GM10266 (cell line): ENCODE results near the gene PAQR4.

Source experiments
- DNase-seq: peaks from one replicate; pipeline ENCODE4 v3.0.0; 2012; ENCODE audit errors: extremely low spot score
- CTCF ChIP-seq: IDR thresholded peaks from 2 replicates; pipeline ENCODE4 v1.5.1; 2012; ENCODE audit warnings: mild to moderate bottlenecking, low read depth; ENCODE audit not compliant: control insufficient read depth, insufficient read depth; ENCODE audit errors: missing control alignments

Gene PAQR4

DNA sequence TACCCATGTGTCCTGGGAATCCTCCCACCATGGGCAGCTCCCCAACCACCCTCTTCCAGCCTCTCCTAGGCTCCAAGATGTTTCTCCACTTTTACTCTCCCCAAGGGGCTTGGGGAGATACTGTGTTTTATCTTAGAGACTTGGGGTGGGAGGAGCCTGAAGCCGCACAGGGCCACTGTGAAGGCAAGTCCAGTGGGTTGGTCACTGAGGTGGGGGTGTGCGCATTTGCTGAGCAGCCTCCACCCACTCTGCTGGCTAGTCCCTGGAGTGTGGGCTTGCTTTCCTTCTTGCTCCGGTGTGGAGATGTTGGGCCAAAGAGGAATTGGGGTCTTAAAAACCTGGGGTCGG, 39.5 kb downstream of the PAQR4 start:
- TF ChIP-seq CTCF, result no peak
- DNase-seq, result no peak

DNA sequence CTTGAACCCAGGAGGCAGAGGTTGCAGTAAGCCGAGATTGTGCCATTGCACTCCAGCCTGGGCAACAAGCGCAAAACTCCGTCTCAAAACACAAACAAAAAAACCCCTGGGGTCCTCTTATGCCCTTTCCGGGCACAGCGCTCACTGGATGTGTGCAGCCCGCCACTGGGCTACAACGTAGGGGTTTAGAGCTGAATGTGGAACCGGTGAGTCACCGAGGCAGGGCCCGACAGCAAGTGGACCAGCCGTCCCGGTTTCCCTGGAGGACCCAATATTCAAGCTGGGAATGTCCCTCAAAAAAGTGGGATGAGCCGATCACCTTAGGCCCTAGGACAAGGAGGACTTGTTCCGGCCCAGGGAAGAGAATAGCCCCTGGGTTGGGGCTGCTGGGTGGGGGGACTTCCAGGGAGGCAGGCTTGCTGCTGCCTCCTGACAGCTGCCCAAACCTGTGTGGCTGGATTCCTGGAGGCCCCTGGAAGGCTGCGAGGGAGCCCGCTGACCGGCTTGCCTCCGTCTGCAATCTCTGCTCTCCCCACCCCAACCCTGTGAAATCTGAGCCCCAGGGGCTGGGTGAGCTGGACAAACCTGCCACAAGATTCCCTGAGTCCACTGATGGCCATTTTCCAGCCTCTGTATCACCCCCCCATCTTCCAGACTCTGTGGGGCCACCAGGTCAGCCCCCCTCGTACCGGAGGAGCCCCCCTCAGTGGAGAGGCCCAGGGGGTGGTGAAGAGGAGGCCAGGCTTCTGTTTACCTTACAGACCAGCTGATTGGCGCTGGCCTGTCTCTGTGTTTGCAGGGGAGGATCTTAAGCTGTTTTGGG, 40.6 kb downstream of the PAQR4 start:
- no peak for TF ChIP-seq CTCF
- DNase-seq, result no peak

GRCh38 chr16:3010510-3010909, 41.4 kb downstream of the PAQR4 start:
- no peak for TF ChIP-seq CTCF
- no peak for DNase-seq

- DNase-seq, result no peak
- TF ChIP-seq CTCF, result no peak
These were observed 43.1 kb downstream of the PAQR4 start for GRCh38 chr16:3012246-3012645.

DNA sequence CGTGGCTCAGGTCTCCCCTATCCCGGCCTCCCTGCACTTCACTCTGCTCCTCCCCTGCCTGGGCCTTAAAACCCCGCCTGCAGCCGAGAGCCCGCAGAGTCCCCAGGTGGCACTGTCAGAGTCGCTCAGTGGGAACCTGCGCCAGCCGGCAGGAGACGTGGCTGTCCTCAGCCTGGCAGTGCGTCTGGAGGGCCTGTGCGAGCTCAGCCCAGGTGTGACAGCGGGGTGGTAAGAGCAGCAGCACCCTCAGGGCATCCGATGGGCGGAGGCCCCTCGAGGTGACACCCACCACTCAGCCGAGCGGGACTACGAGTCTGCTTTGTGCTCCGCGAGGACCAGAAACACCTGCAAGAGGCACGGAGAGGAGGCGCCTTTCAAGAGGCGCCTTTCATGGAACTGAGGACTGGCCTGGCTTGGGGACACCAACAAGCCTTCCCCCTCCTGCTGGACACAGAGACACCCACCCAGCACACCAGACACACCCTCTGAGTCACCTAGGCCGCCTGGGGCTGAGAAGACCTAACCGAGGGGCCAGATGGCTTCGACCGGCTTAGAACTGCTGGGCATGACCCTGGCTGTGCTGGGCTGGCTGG, 43.8 kb downstream of the PAQR4 start, which contains the start of gene CLDN9:
TSS of gene CLDN9 (plus strand) at position 96 of the 593 bp plus-strand sequence. CDS start at position 536, 440 bp downstream.
- DNase-seq, result no peak
- TF ChIP-seq CTCF, result no peak

- no peak for TF ChIP-seq CTCF
- no peak for DNase-seq
These were observed 44.4 kb downstream of the PAQR4 start for GRCh38 chr16:3013491-3013951.

DNA sequence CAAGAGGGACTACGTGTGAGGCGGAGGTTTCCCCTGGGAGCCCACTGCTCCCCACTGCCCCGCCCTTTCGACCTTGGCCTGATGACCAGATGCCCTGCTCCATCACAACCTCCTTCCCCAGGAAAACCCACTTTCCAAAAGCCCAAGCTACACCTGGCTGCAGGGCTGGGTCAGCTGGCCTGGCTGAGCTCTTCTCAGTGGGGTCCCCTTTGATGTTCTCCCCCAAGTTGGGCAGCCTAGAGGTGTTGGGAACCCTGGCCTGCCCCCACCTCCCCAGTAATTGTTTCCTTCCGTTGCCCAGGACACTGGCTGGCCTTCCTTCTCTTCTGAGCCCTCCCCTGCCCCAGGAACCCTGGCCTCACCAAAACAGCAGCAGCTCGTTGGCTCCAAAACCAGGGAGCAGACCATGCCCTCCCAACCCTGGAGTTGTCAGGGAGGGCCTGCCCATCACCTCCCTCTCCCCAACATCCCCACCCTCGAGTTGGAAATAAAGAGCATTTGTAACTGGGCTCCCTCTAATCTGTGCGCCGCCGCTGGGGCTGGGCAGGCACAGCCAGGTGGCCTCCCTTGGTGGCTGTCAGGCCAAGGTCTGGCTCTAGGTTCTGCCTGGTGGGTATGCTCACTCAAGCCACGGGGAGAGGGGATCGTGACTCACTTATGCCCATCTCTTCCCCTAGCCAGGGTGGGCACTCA, 45.0 kb downstream of the PAQR4 start:
- no peak for DNase-seq
- TF ChIP-seq CTCF, result no peak
